ENCODE results near the gene TAS1R1. TPM values are rescaled to one million over a fixed set of nuclear protein-coding genes. Genes with fewer than 3 reads are reported as not detected.

TAS1R1 gene
- polyA plus RNA-seq, 2 of the 4 experiments (the other 2 are of a cell fraction), result not detected

DNA sequence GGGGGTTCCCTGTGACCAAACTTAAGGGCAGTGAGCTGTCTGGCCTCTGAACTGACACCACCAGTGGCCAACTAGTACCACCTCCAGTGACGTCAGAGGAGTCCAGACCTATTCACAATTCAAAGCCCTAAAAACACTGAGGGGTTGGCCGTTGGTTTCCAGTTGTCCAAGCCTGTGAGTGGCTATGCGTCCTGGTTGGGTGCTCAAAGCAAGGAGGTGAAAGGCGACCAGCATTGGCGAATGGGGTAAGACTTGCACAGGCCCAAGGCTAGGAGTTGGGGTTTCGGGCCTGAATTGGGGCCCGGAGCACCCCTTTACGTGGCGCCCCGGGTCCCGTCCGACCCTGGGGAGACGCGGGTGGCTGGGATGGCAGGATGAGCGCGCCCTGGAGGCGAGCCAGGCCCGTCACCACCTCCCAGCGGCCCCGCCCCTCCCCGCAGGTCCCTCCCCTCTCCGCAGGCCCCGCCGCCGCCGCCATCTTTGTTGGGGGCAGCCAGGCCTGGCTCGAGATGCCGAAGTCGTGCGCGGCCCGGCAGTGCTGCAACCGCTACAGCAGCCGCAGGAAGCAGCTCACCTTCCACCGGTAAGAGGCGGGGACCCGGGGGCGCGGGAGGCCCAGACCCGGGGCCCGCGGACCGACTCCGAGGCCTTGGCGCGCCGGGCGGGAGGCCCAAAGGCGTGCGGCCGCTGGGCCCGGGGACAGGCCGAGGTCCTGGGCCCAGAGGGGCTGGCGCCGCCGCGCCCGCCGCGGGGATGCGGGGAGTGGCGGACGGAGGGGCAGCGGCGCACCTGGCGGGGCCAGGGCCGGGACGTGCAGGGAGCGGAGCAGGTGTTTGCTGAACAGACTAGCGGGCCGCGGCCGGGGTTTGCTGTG lies 69.8 kb downstream of the TAS1R1 start, which contains the start of gene THAP3:
Gene THAP3, plus strand, starts transcription at position 159 of the 874 bp plus-strand sequence. Its CDS starts 351 bp downstream, at position 510.
- CTCF ChIA-PET, result interaction anchor here (0.6 to 1.2 kb wide), 2 partner anchors 12 to 70 kb away, joined by 3 to 5 read pairs; partner anchors contain the start of gene TAS1R1
- TF ChIP-seq NR3C1 (IDR thresholded peaks at IDR 0.05) (no peak), NFE2L2 (conservative IDR thresholded peaks at IDR 0.05; ENCODE audit: low read length) (no peak), HEYL (CRISPR knock-in tag; IDR thresholded peaks at IDR 0.05) (no peak), PHF8 (IDR thresholded peaks at IDR 0.05; ENCODE audit: borderline replicate concordance, low read depth) (peak; percentile 47; the same call in 1 of the 2 replicates), POLR2A (IDR thresholded peaks at IDR 0.05; ENCODE audit: low read length) (peak; percentile 32; the same call in 1 of the 2 replicates), HOXB13 (CRISPR knock-in tag; IDR thresholded peaks at IDR 0.05; ENCODE audit: low read depth) (no peak), PBX3 (IDR thresholded peaks at IDR 0.05) (peak; percentile 67), RAD21 (conservative IDR thresholded peaks at IDR 0.05 in 1 of 2, IDR thresholded peaks at IDR 0.05 in 1 of 2) (no peak), ZNF302 (CRISPR knock-in tag; IDR thresholded peaks at IDR 0.05) (no peak), CEBPB (IDR thresholded peaks at IDR 0.05) (no peak), FOXS1 (CRISPR knock-in tag; IDR thresholded peaks at IDR 0.05) (no peak), BHLHE40 (IDR thresholded peaks at IDR 0.05; ENCODE audit: low read depth, low read length) (no peak), JUNB (IDR thresholded peaks at IDR 0.05) (no peak), CHD2 (IDR thresholded peaks at IDR 0.05; ENCODE audit: low read length, partially characterized antibody) (no peak), ATOH8 (CRISPR knock-in tag; IDR thresholded peaks at IDR 0.05; ENCODE audit: low read depth) (no peak), FOSL2 (IDR thresholded peaks at IDR 0.05) (no peak), FOSL2 (CRISPR knock-in tag; IDR thresholded peaks at IDR 0.05) (no peak), CBX8 (IDR thresholded peaks at IDR 0.05) (no peak), HOXB5 (CRISPR knock-in tag; IDR thresholded peaks at IDR 0.05) (no peak), JUN (IDR thresholded peaks at IDR 0.05) (peak in 1 of 2 experiments; percentile 42; a peak in 1 of 5 replicates), BCL3 (IDR thresholded peaks at IDR 0.05) (no peak), TFCP2L1 (CRISPR knock-in tag; IDR thresholded peaks at IDR 0.05) (no peak), EP300 (IDR thresholded peaks at IDR 0.05) (no peak), FOSB (CRISPR knock-in tag; IDR thresholded peaks at IDR 0.05) (no peak)
- TF ChIP-seq, protein P1, sequence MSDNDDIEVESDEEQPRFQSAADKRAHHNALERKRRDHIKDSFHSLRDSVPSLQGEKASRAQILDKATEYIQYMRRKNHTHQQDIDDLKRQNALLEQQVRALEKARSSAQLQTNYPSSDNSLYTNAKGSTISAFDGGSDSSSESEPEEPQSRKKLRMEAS (IDR thresholded peaks at IDR 0.05), result peak; percentile 40
- TF ChIP-seq, protein P2, sequence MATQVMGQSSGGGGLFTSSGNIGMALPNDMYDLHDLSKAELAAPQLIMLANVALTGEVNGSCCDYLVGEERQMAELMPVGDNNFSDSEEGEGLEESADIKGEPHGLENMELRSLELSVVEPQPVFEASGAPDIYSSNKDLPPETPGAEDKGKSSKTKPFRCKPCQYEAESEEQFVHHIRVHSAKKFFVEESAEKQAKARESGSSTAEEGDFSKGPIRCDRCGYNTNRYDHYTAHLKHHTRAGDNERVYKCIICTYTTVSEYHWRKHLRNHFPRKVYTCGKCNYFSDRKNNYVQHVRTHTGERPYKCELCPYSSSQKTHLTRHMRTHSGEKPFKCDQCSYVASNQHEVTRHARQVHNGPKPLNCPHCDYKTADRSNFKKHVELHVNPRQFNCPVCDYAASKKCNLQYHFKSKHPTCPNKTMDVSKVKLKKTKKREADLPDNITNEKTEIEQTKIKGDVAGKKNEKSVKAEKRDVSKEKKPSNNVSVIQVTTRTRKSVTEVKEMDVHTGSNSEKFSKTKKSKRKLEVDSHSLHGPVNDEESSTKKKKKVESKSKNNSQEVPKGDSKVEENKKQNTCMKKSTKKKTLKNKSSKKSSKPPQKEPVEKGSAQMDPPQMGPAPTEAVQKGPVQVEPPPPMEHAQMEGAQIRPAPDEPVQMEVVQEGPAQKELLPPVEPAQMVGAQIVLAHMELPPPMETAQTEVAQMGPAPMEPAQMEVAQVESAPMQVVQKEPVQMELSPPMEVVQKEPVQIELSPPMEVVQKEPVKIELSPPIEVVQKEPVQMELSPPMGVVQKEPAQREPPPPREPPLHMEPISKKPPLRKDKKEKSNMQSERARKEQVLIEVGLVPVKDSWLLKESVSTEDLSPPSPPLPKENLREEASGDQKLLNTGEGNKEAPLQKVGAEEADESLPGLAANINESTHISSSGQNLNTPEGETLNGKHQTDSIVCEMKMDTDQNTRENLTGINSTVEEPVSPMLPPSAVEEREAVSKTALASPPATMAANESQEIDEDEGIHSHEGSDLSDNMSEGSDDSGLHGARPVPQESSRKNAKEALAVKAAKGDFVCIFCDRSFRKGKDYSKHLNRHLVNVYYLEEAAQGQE (IDR thresholded peaks at IDR 0.05), result no peak
- TF ChIP-seq, protein P3, sequence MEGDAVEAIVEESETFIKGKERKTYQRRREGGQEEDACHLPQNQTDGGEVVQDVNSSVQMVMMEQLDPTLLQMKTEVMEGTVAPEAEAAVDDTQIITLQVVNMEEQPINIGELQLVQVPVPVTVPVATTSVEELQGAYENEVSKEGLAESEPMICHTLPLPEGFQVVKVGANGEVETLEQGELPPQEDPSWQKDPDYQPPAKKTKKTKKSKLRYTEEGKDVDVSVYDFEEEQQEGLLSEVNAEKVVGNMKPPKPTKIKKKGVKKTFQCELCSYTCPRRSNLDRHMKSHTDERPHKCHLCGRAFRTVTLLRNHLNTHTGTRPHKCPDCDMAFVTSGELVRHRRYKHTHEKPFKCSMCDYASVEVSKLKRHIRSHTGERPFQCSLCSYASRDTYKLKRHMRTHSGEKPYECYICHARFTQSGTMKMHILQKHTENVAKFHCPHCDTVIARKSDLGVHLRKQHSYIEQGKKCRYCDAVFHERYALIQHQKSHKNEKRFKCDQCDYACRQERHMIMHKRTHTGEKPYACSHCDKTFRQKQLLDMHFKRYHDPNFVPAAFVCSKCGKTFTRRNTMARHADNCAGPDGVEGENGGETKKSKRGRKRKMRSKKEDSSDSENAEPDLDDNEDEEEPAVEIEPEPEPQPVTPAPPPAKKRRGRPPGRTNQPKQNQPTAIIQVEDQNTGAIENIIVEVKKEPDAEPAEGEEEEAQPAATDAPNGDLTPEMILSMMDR (IDR thresholded peaks at IDR 0.05), result no peak
- Histone ChIP-seq H3K27ac (peak within 1 kb of the TSS; percentile 84 to 98), H3K4me2 (peak within 1 kb of the TSS; percentile 95), H3K9me3 (no peaks in the 10 kb centered on the region), H3K4me1 (peaks cover 12% of the 10 kb centered on the region; the same call in 2 of the 3 replicates), H3K4me3 (peak within 1 kb of the TSS; percentile 71)
- WGBS (ENCODE audit: missing lambda C conversion rate), result 0% methylated on average over 2 of the region's 73 CpGs
- FAIRE-seq (no peak), ATAC-seq (peak; percentile 93 to 95), DNase-seq (ENCODE audit: low read depth in 1 of 2, low spot score in 1 of 2) (peak; percentile 79 to 91)
- POLR2A ChIA-PET, result no interaction called here

Data from A549 (cell line).